Measurements from ENCODE around the gene ATP8B1. TPM values are rescaled to one million over a fixed set of nuclear protein-coding genes. Genes with fewer than 3 reads are reported as not detected.

Gene ATP8B1
- total and polyA plus RNA-seq, 2 donors (not counting 1 experiment from before 2014, with no cell fraction given), result 109 to 125 TPM

DNA sequence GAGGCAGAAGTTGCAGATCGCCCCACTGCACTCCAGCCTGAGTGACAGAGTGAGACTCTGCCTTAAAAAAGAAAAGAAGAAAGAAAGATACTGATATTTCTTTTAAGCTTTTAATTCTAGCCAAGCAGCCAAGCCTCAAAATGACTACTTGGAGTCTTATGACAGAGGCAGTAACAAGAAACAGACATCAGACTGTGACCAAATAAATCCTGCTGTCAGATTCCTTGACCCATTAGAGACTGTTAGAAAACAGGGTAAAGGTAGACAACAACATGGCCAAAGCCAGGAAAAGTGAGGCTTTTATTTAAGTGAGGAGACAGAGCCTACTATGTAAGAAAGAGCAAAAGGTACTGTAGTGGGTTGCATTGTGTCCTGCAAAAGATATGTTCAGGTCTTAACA lies 98.1 kb downstream of the ATP8B1 start:
- TF ChIP-seq, protein P1, sequence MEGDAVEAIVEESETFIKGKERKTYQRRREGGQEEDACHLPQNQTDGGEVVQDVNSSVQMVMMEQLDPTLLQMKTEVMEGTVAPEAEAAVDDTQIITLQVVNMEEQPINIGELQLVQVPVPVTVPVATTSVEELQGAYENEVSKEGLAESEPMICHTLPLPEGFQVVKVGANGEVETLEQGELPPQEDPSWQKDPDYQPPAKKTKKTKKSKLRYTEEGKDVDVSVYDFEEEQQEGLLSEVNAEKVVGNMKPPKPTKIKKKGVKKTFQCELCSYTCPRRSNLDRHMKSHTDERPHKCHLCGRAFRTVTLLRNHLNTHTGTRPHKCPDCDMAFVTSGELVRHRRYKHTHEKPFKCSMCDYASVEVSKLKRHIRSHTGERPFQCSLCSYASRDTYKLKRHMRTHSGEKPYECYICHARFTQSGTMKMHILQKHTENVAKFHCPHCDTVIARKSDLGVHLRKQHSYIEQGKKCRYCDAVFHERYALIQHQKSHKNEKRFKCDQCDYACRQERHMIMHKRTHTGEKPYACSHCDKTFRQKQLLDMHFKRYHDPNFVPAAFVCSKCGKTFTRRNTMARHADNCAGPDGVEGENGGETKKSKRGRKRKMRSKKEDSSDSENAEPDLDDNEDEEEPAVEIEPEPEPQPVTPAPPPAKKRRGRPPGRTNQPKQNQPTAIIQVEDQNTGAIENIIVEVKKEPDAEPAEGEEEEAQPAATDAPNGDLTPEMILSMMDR (conservative IDR thresholded peaks at IDR 0.05 in 1 of 2, IDR thresholded peaks at IDR 0.05 in 1 of 2; ENCODE audit: low read depth in 1 of 2, low read length in 2 of 2), result no peak
- TF ChIP-seq EZH2 (IDR thresholded peaks at IDR 0.05; ENCODE audit: low read length, missing control alignments), result no peak
- Histone ChIP-seq H3K4me2 (ENCODE audit: extremely low read depth, insufficient read depth, low read length) (no peak overlapping the region), H3K27me3 (ENCODE audit: control insufficient read depth, insufficient read depth, low read length) (no peaks in the 10 kb centered on the region), H2AFZ (ENCODE audit: low read length) (no peak overlapping the region), H3K79me2 (ENCODE audit: control insufficient read depth, insufficient read depth, low read length) (peaks cover 51% of the 10 kb centered on the region), H3K9ac (ENCODE audit: insufficient read depth, low read length) (no peak overlapping the region), H3K9me3 (ENCODE audit: control insufficient read depth, insufficient read depth, low read depth, low read length) (no peaks in the 10 kb centered on the region), H3K4me1 (ENCODE audit: control insufficient read depth, extremely low read depth, insufficient read depth, low read length) (no peaks in the 10 kb centered on the region), H3K4me3 (replicated peaks in 1 of 4; ENCODE audit: control extremely low read depth in 1 of 4, insufficient read depth in 1 of 4, low read depth in 3 of 4, low read length in 4 of 4) (no peak overlapping the region), H3K27ac (ENCODE audit: insufficient read depth, low read length) (no peak overlapping the region), H3K36me3 (ENCODE audit: control insufficient read depth, insufficient read depth, low read length) (peaks cover 6% of the 10 kb centered on the region), H4K20me1 (ENCODE audit: control insufficient read depth, extremely low read depth, insufficient read depth, low read length) (no peaks in the 10 kb centered on the region)
- no peak for DNase-seq (ENCODE audit: low read depth in 2 of 2)

DNA sequence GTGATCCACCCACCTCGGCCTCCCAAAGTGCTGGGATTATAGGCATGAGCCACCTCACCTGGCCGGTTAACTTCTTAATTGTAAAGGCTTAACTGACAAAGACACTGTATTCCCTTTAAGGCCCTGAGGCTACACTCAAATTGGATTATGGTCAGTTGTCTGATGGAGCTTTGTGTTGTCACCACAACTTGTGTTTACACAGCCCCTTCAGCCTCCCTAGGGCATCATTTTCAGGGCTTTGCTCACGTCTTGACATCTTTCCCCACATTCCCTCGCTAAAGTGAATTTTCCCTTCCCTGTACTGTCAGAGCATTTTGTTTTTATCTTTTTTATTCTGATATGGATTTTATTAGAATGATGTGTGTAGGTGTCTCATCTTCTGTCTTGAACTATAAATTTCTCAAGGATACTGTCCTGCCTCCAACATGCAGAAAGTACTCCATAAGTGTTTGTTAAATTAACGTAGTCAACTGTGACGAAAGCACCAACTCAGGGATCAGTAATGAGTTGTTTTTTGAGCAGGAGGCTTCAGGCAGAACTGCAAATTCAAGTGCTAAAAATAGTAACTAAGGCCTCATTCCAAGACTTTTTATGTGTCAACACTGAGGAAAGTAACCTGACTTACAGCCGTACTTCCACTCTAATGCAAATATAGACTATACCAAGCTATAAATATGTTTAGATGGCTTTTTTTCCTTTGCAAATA lies 104.4 kb downstream of the ATP8B1 start:
- no peaks in the 10 kb centered on the region for H3K9me3 ChIP-seq (ENCODE audit: control insufficient read depth, insufficient read depth, low read depth, low read length)
- H3K36me3 ChIP-seq (ENCODE audit: control insufficient read depth, insufficient read depth, low read length), result peaks cover 16% of the 10 kb centered on the region
- peaks cover 7% of the 10 kb centered on the region for H3K4me1 ChIP-seq (ENCODE audit: control insufficient read depth, extremely low read depth, insufficient read depth, low read length)
- H3K27ac ChIP-seq (ENCODE audit: insufficient read depth, low read length), result no peak overlapping the region
- H2AFZ ChIP-seq (ENCODE audit: low read length), result no peak overlapping the region
- peak; percentile 74 to 81 for DNase-seq (ENCODE audit: low read depth in 2 of 2)
- H4K20me1 ChIP-seq (ENCODE audit: control insufficient read depth, extremely low read depth, insufficient read depth, low read length), result no peaks in the 10 kb centered on the region
- H3K9ac ChIP-seq (ENCODE audit: insufficient read depth, low read length), result no peak overlapping the region
- TF ChIP-seq EZH2 (IDR thresholded peaks at IDR 0.05; ENCODE audit: low read length, missing control alignments), result no peak
- TF ChIP-seq, protein P1 (conservative IDR thresholded peaks at IDR 0.05 in 1 of 2, IDR thresholded peaks at IDR 0.05 in 1 of 2; ENCODE audit: low read depth in 1 of 2, low read length in 2 of 2), result no peak
- no peak overlapping the region for H3K4me3 ChIP-seq (replicated peaks in 1 of 4; ENCODE audit: control extremely low read depth in 1 of 4, insufficient read depth in 1 of 4, low read depth in 3 of 4, low read length in 4 of 4)
- peaks cover 19% of the 10 kb centered on the region for H3K79me2 ChIP-seq (ENCODE audit: control insufficient read depth, insufficient read depth, low read length)
- H3K27me3 ChIP-seq (ENCODE audit: control insufficient read depth, insufficient read depth, low read length), result no peaks in the 10 kb centered on the region
- no peak overlapping the region for H3K4me2 ChIP-seq (ENCODE audit: extremely low read depth, insufficient read depth, low read length)

GRCh38 chr18:57697426-57697825 lies 105.7 kb downstream of the ATP8B1 start:
- H3K4me2 ChIP-seq (ENCODE audit: extremely low read depth, insufficient read depth, low read length), result no peak overlapping the region
- H3K4me1 ChIP-seq (ENCODE audit: control insufficient read depth, extremely low read depth, insufficient read depth, low read length), result peaks cover 7% of the 10 kb centered on the region
- H3K27me3 ChIP-seq (ENCODE audit: control insufficient read depth, insufficient read depth, low read length), result no peaks in the 10 kb centered on the region
- no peak overlapping the region for H3K4me3 ChIP-seq (replicated peaks in 1 of 4; ENCODE audit: control extremely low read depth in 1 of 4, insufficient read depth in 1 of 4, low read depth in 3 of 4, low read length in 4 of 4)
- H3K9me3 ChIP-seq (ENCODE audit: control insufficient read depth, insufficient read depth, low read depth, low read length), result no peaks in the 10 kb centered on the region
- H3K9ac ChIP-seq (ENCODE audit: insufficient read depth, low read length), result no peak overlapping the region
- no peak overlapping the region for H2AFZ ChIP-seq (ENCODE audit: low read length)
- DNase-seq (ENCODE audit: low read depth in 2 of 2), result no peak
- TF ChIP-seq, protein P1 (conservative IDR thresholded peaks at IDR 0.05 in 1 of 2, IDR thresholded peaks at IDR 0.05 in 1 of 2; ENCODE audit: low read depth in 1 of 2, low read length in 2 of 2), result no peak
- no peak for TF ChIP-seq EZH2 (IDR thresholded peaks at IDR 0.05; ENCODE audit: low read length, missing control alignments)
- H4K20me1 ChIP-seq (ENCODE audit: control insufficient read depth, extremely low read depth, insufficient read depth, low read length), result no peaks in the 10 kb centered on the region
- peaks cover 18% of the 10 kb centered on the region for H3K36me3 ChIP-seq (ENCODE audit: control insufficient read depth, insufficient read depth, low read length)
- H3K27ac ChIP-seq (ENCODE audit: insufficient read depth, low read length), result no peak overlapping the region
- H3K79me2 ChIP-seq (ENCODE audit: control insufficient read depth, insufficient read depth, low read length), result peaks cover 14% of the 10 kb centered on the region

All from fibroblast of lung (primary cell).